Measurements from ENCODE around the gene OR2J3.

- TF ChIP-seq ZNF274 (IDR thresholded peaks at IDR 0.05; ENCODE audit: low read depth, low read length) (no peak), POLR2AphosphoS5 (IDR thresholded peaks at IDR 0.05; ENCODE audit: low read depth, low read length) (no peak), CTCF (IDR thresholded peaks at IDR 0.05 in 2 of 3, conservative IDR thresholded peaks at IDR 0.05 in 1 of 3; ENCODE audit: borderline replicate concordance in 1 of 3, insufficient read depth in 1 of 3, low read depth in 2 of 3, low read length in 2 of 3) (no peak), POLR2A (IDR thresholded peaks at IDR 0.05; ENCODE audit: borderline replicate concordance, extremely low read depth, insufficient read depth, insufficient read length) (no peak), YY1 (IDR thresholded peaks at IDR 0.05; ENCODE audit: extremely low read depth, insufficient replicate concordance, low read depth, low read length) (no peak), EZH2phosphoT487 (IDR thresholded peaks at IDR 0.05; ENCODE audit: borderline replicate concordance) (no peak), TCF7L2 (IDR thresholded peaks at IDR 0.05; ENCODE audit: borderline replicate concordance, extremely low read depth, insufficient read depth, insufficient read length) (no peak), EZH2 (IDR thresholded peaks at IDR 0.05) (no peak), REST (IDR thresholded peaks at IDR 0.05; ENCODE audit: low read depth) (no peak), SRF (IDR thresholded peaks at IDR 0.05; ENCODE audit: low read depth) (no peak), SP1 (IDR thresholded peaks at IDR 0.05; ENCODE audit: low read depth) (no peak), SIN3A (IDR thresholded peaks at IDR 0.05; ENCODE audit: low read depth) (no peak)
- TF ChIP-seq, protein P1, sequence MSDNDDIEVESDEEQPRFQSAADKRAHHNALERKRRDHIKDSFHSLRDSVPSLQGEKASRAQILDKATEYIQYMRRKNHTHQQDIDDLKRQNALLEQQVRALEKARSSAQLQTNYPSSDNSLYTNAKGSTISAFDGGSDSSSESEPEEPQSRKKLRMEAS (IDR thresholded peaks at IDR 0.05) = no peak
Observed at GRCh38 chr6:29107758-29108157, at the start of gene OR2J3.

Measured in HCT116 (cell line).